GM10248 (cell line): Measurements from ENCODE around the gene NACAD.

Experiments
- CTCF ChIA-PET: fragments of 300-600 bp; sonication (Branson Sonifier 250); formaldehyde crosslinking; extraction: SDS; loops from one replicate; lab custom pipeline; 2021; ENCODE audit warnings: antibody characterized with exemption; lab: Yijun Ruan, JAX
- POLR2A ChIA-PET: fragments of 350-650 bp; sonication (Branson Sonifier 250); formaldehyde crosslinking; extraction: SDS; loops from one replicate; lab custom pipeline; 2020; ENCODE audit warnings: antibody characterized with exemption; lab: Yijun Ruan, JAX
- DNase-seq: peaks from one replicate; pipeline ENCODE4 v3.0.0; 2012; ENCODE audit errors: extremely low spot score
- CTCF ChIP-seq: IDR thresholded peaks from 2 replicates; pipeline ENCODE4 v1.5.1; 2012; ENCODE audit warnings: mild to moderate bottlenecking, low read depth; ENCODE audit errors: extremely low read depth, missing control alignments, control extremely low read depth

Gene NACAD

GRCh38 chr7:45075871-45076796 lies 12.6 kb downstream of the NACAD start:
- peak; percentile 15 for DNase-seq
- POLR2A ChIA-PET: no interaction called here
- no peak for TF ChIP-seq CTCF
- CTCF ChIA-PET: interaction anchor here (1.5 kb wide), 1 partner anchor 24 kb away, joined by 3 read pairs; no protein-coding TSS in a partner anchor

GRCh38 chr7:45075355-45075644 lies 13.5 kb downstream of the NACAD start:
- CTCF ChIA-PET: no interaction called here
- POLR2A ChIA-PET: no interaction called here
- no peak for TF ChIP-seq CTCF
- DNase-seq: no peak

- ChIA-PET POLR2A (no interaction called here), CTCF (no interaction called here)
Observed at GRCh38 chr7:45074528-45075354, 14.0 kb downstream of the NACAD start.

GRCh38 chr7:45073786-45074527 lies 14.8 kb downstream of the NACAD start:
- ChIA-PET POLR2A (no interaction called here), CTCF (no interaction called here)
- TF ChIP-seq CTCF: no peak
- peak; percentile 22 for DNase-seq

More at GRCh38 chr7:45074528-45075354, 14.0 kb downstream of the NACAD start:
- no peak for TF ChIP-seq CTCF
- DNase-seq: peak; percentile 12

GRCh38 chr7:45073031-45073785 lies 15.6 kb downstream of the NACAD start:
- ChIA-PET POLR2A (no interaction called here), CTCF (interaction anchor here (1.0 to 1.8 kb wide), 2 partner anchors 62 to 100 kb away, joined by 3 to 8 read pairs; no protein-coding TSS in a partner anchor)
- DNase-seq: peak; percentile 20
- no peak for TF ChIP-seq CTCF
